Myocyte (in vitro differentiated cells): ENCODE measurements around the gene HES7. TPM values are rescaled to one million over a fixed set of nuclear protein-coding genes. Genes with fewer than 3 reads are reported as not detected.

Source experiments
- DNase-seq: peaks from one replicate; pipeline ENCODE4 v3.0.0-alpha.2; 2012; ENCODE audit warnings: low read depth
- microRNA-seq: library from miRNA; unstranded; fragments of <30 nt; microRNA quantifications from one replicate; pipeline ENCODE4, GENCODE V29; 2016
- total RNA-seq: library from RNA; depleted of rRNA; stranded (reverse); fragments of >200 nt; gene quantifications from 2 replicates; pipeline ENCODE4 v1.2.3, GENCODE V29; 2014

The HES7 gene
- total RNA-seq, 1 donor from 2014 or later: 0.53 TPM

GRCh38 chr17:8074554-8074953 lies 49.4 kb downstream of the HES7 start:
- DNase-seq: no peak

- peak; percentile 52 for DNase-seq
These were observed 50.0 kb downstream of the HES7 start for GRCh38 chr17:8073627-8074484.

- peak; percentile 37 for DNase-seq
These were observed 51.0 kb downstream of the HES7 start for GRCh38 chr17:8072729-8073461.

- DNase-seq: no peak
These were observed 51.6 kb downstream of the HES7 start for GRCh38 chr17:8072341-8072728.

GRCh38 chr17:8071496-8071895 lies 52.4 kb downstream of the HES7 start:
- no peak for DNase-seq

Small RNA genes within 50 kb of the gene (microRNA-seq; reads per million reads assigned to microRNA genes)
- gene MIR4314: not detected
- not detected for gene MIR6883

Other genes with a start within 250 kb of the HES7 start
- 104 and 140 TPM in 2 replicates for gene CHD3, start 235.3 kb downstream of the HES7 start, total RNA-seq
- gene RNF227, start 207.8 kb downstream of the HES7 start, total RNA-seq: 5.9 and 6.7 TPM in 2 replicates
- gene KCNAB3, start 194.2 kb downstream of the HES7 start, total RNA-seq: 0.10 and 0.53 TPM in 2 replicates
- gene TRAPPC1, start 192.2 kb downstream of the HES7 start, total RNA-seq: 27.8 and 28.6 TPM in 2 replicates
- 11.3 and 14.1 TPM in 2 replicates for gene CNTROB, start 191.9 kb downstream of the HES7 start, total RNA-seq
- gene GUCY2D, start 121.5 kb downstream of the HES7 start, total RNA-seq: not detected in 2 replicates
- gene ALOX15B, start 85.0 kb downstream of the HES7 start, total RNA-seq: not detected in 2 replicates
- 0.16 and 0.40 TPM in 2 replicates for gene ALOX12B, start 36.4 kb downstream of the HES7 start, total RNA-seq
- not detected in 2 replicates for gene ALOXE3, start 5.6 kb downstream of the HES7 start, total RNA-seq
- 6.4 and 16.6 TPM in 2 replicates for gene PER1, start 28.3 kb upstream of the HES7 start, total RNA-seq
- 10.5 and 12.3 TPM in 2 replicates for gene VAMP2, start 38.8 kb upstream of the HES7 start, total RNA-seq
- 11.5 and 15.9 TPM in 2 replicates for gene TMEM107, start 52.3 kb upstream of the HES7 start, total RNA-seq
- gene BORCS6, start 66.1 kb upstream of the HES7 start, total RNA-seq: 13.1 and 14.0 TPM in 2 replicates
- gene AURKB, start 86.5 kb upstream of the HES7 start, total RNA-seq: 1.3 and 2.0 TPM in 2 replicates
- gene CTC1, start 124.0 kb upstream of the HES7 start, total RNA-seq: 2.9 and 3.8 TPM in 2 replicates
- gene PFAS, start 125.2 kb upstream of the HES7 start, total RNA-seq: 16.1 and 20.6 TPM in 2 replicates
- 10.6 and 10.9 TPM in 2 replicates for gene RANGRF, start 164.6 kb upstream of the HES7 start, total RNA-seq
- gene SLC25A35, start 171.3 kb upstream of the HES7 start, total RNA-seq: 1.1 and 2.0 TPM in 2 replicates
- not detected in 2 replicates for gene ARHGEF15, start 186.1 kb upstream of the HES7 start, total RNA-seq
- gene ODF4, start 215.7 kb upstream of the HES7 start, total RNA-seq: not detected in 2 replicates